ENCODE measurements around the gene GCC1.

The GCC1 gene

DNA sequence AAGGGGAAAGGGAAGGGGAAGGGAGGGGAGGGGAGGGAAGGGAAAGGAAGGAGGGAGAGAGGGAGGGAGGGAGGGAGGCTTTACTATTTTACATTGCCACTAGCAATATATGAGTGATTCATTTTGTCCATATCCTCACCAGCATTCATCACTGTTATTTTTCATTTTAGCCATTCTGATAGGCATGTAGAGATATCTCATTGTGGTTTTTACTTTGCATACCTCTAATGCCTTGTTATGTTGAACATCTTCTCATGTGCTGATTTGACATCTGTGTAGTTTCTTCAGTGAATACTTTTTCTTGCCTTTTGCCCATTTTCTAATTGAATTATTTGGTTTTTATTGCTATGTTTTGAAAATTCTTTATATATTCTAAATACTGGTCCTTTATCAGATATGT lies 52.7 kb downstream of the GCC1 start:
- H3K27me3 ChIP-seq (ENCODE audit: insufficient read depth, low read length, poor library complexity, severe bottlenecking), result no peaks in the 10 kb centered on the region
- no peaks in the 10 kb centered on the region for H4K20me1 ChIP-seq (ENCODE audit: insufficient read depth, low read length, poor library complexity, severe bottlenecking)
- H2AFZ ChIP-seq (ENCODE audit: low read length), result no peak overlapping the region
- no peaks in the 10 kb centered on the region for H3K79me2 ChIP-seq (ENCODE audit: insufficient read depth, low read length)
- H3K4me2 ChIP-seq (ENCODE audit: low read depth, low read length, poor library complexity, severe bottlenecking), result no peak overlapping the region
- no peaks in the 10 kb centered on the region for H3K4me1 ChIP-seq (ENCODE audit: insufficient read depth, low read length, poor library complexity, severe bottlenecking)
- H3K36me3 ChIP-seq (ENCODE audit: insufficient read depth, low read length), result no peaks in the 10 kb centered on the region
- H3F3A ChIP-seq (ENCODE audit: low read depth), result no peaks in the 10 kb centered on the region
- H3K9me2 ChIP-seq (replicated peaks; ENCODE audit: low read depth, low read length), result no peaks in the 10 kb centered on the region
- H3K9ac ChIP-seq (ENCODE audit: low read depth, low read length, poor library complexity, severe bottlenecking), result no peak overlapping the region
- no peaks in the 10 kb centered on the region for H3K9me3 ChIP-seq (ENCODE audit: insufficient read depth, low read depth, low read length)
- no peak overlapping the region for H3K4me3 ChIP-seq (ENCODE audit: low read length, poor library complexity, severe bottlenecking)
- no peak for TF ChIP-seq EZH2phosphoT487 (IDR thresholded peaks at IDR 0.05; ENCODE audit: borderline replicate concordance)
- TF ChIP-seq, protein P1, sequence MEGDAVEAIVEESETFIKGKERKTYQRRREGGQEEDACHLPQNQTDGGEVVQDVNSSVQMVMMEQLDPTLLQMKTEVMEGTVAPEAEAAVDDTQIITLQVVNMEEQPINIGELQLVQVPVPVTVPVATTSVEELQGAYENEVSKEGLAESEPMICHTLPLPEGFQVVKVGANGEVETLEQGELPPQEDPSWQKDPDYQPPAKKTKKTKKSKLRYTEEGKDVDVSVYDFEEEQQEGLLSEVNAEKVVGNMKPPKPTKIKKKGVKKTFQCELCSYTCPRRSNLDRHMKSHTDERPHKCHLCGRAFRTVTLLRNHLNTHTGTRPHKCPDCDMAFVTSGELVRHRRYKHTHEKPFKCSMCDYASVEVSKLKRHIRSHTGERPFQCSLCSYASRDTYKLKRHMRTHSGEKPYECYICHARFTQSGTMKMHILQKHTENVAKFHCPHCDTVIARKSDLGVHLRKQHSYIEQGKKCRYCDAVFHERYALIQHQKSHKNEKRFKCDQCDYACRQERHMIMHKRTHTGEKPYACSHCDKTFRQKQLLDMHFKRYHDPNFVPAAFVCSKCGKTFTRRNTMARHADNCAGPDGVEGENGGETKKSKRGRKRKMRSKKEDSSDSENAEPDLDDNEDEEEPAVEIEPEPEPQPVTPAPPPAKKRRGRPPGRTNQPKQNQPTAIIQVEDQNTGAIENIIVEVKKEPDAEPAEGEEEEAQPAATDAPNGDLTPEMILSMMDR (conservative IDR thresholded peaks at IDR 0.05; ENCODE audit: low read length), result no peak

DNA sequence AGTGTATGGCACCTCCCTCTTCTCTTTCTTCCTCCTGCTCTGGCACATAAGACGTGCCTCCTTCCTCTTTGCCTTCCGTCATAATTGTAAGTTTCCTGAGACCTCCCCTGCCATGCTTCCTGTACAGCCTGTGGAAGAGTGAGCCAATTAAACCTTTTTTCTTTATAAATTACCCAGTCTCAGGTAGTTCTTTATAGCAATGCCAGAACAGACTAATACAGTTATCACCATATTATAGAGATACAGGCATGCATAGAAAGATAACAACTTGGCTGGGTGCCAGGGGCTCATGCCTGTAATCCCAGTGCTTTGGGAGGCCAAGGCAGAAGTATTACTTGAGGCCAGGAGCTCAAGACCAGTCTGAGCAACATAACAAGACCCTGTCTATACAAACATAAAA lies 53.2 kb downstream of the GCC1 start:
- Histone ChIP-seq H3K4me3 (ENCODE audit: low read length, poor library complexity, severe bottlenecking) (no peak overlapping the region), H3K9ac (ENCODE audit: low read depth, low read length, poor library complexity, severe bottlenecking) (no peak overlapping the region), H3K4me2 (ENCODE audit: low read depth, low read length, poor library complexity, severe bottlenecking) (no peak overlapping the region), H3K79me2 (ENCODE audit: insufficient read depth, low read length) (no peaks in the 10 kb centered on the region), H3K9me2 (replicated peaks; ENCODE audit: low read depth, low read length) (no peaks in the 10 kb centered on the region), H3K36me3 (ENCODE audit: insufficient read depth, low read length) (no peaks in the 10 kb centered on the region), H3K9me3 (ENCODE audit: insufficient read depth, low read depth, low read length) (no peaks in the 10 kb centered on the region), H4K20me1 (ENCODE audit: insufficient read depth, low read length, poor library complexity, severe bottlenecking) (no peaks in the 10 kb centered on the region), H3F3A (ENCODE audit: low read depth) (no peaks in the 10 kb centered on the region), H3K4me1 (ENCODE audit: insufficient read depth, low read length, poor library complexity, severe bottlenecking) (no peaks in the 10 kb centered on the region), H2AFZ (ENCODE audit: low read length) (no peak overlapping the region), H3K27me3 (ENCODE audit: insufficient read depth, low read length, poor library complexity, severe bottlenecking) (no peaks in the 10 kb centered on the region)
- TF ChIP-seq, protein P1 (conservative IDR thresholded peaks at IDR 0.05; ENCODE audit: low read length), result no peak
- no peak for TF ChIP-seq EZH2phosphoT487 (IDR thresholded peaks at IDR 0.05; ENCODE audit: borderline replicate concordance)
